Lower leg skin (tissue), 3 donors: ENCODE results near the gene RYR2.

Experiments used
- CTCF ChIP-seq, 3 donors: fragments of 450-650 bp; IDR thresholded peaks; one replicate each; pipeline ENCODE4 v1.5.1; 2016; ENCODE audit warnings: antibody characterized with exemption in 3 of 3, mild to moderate bottlenecking in 3 of 3, moderate library complexity in 2 of 3
- POLR2A ChIP-seq, 2 donors: fragments of 450-650 bp; IDR thresholded peaks; one replicate each; pipeline ENCODE4 v1.6.1; 2016 to 2017; ENCODE audit warnings: antibody characterized with exemption in 2 of 2, mild to moderate bottlenecking in 1 of 2, moderate library complexity in 1 of 2

- TF ChIP-seq CTCF (IDR thresholded peaks at IDR 0.05) (no peak), POLR2A (IDR thresholded peaks at IDR 0.05) (no peak)
Observed at GRCh38 chr1:237671935-237672334, 630.0 kb downstream of the RYR2 start.
